ENCODE results near the gene MEGF10. TPM values are rescaled to one million over a fixed set of nuclear protein-coding genes. Genes with fewer than 3 reads are reported as not detected.
A peak's percentile ranks its signal among the peaks of the same experiment; 100 is the strongest.
"Not testable (repeated sequence)": the region's sequence is repeated elsewhere in the genome, so short reads cannot be mapped to it uniquely, and the experiment has no call there.

MEGF10 gene
- total RNA-seq, 1 donor from 2014 or later, result not detected

GRCh38 chr5:127292030-127292735 lies 1.6 kb downstream of the MEGF10 start:
- Histone ChIP-seq H3K36me3 (ENCODE audit: control insufficient read depth, insufficient read depth, low read length) (no peaks in the 10 kb centered on the region), H3K27me3 (ENCODE audit: control insufficient read depth, insufficient read depth, low read length) (peaks cover 17% of the 10 kb centered on the region), H3K4me3 (ENCODE audit: low read depth, low read length) (no peak overlapping the region)
- no peak for FAIRE-seq
- TF ChIP-seq CTCF (IDR thresholded peaks at IDR 0.05; ENCODE audit: insufficient read depth, low read length, severe bottlenecking), result no peak
- DNase-seq (ENCODE audit: low read depth), result no peak

GRCh38 chr5:127293373-127293772 lies 2.8 kb downstream of the MEGF10 start:
- H3K36me3 ChIP-seq (ENCODE audit: control insufficient read depth, insufficient read depth, low read length), result no peaks in the 10 kb centered on the region
- TF ChIP-seq CTCF (IDR thresholded peaks at IDR 0.05; ENCODE audit: insufficient read depth, low read length, severe bottlenecking), result no peak
- FAIRE-seq, result no peak
- DNase-seq (ENCODE audit: low read depth), result no peak
- H3K27me3 ChIP-seq (ENCODE audit: control insufficient read depth, insufficient read depth, low read length), result peaks cover 17% of the 10 kb centered on the region
- no peak overlapping the region for H3K4me3 ChIP-seq (ENCODE audit: low read depth, low read length)

GRCh38 chr5:127294829-127295228 lies 4.2 kb downstream of the MEGF10 start:
- Histone ChIP-seq H3K4me3 (ENCODE audit: low read depth, low read length) (no peak overlapping the region), H3K36me3 (ENCODE audit: control insufficient read depth, insufficient read depth, low read length) (no peaks in the 10 kb centered on the region), H3K27me3 (ENCODE audit: control insufficient read depth, insufficient read depth, low read length) (peaks cover 19% of the 10 kb centered on the region)
- DNase-seq (ENCODE audit: low read depth), result no peak
- FAIRE-seq, result no peak
- TF ChIP-seq CTCF (IDR thresholded peaks at IDR 0.05; ENCODE audit: insufficient read depth, low read length, severe bottlenecking), result no peak

GRCh38 chr5:127295454-127295853 lies 4.9 kb downstream of the MEGF10 start:
- no peak overlapping the region for H3K4me3 ChIP-seq (ENCODE audit: low read depth, low read length)
- FAIRE-seq (no peak), DNase-seq (ENCODE audit: low read depth) (no peak)
- H3K27me3 ChIP-seq (ENCODE audit: control insufficient read depth, insufficient read depth, low read length), result peaks cover 16% of the 10 kb centered on the region
- H3K36me3 ChIP-seq (ENCODE audit: control insufficient read depth, insufficient read depth, low read length), result no peaks in the 10 kb centered on the region
- no peak for TF ChIP-seq CTCF (IDR thresholded peaks at IDR 0.05; ENCODE audit: insufficient read depth, low read length, severe bottlenecking)

- DNase-seq (ENCODE audit: low read depth) (peak; percentile 86), FAIRE-seq (no peak)
These were observed 5.7 kb downstream of the MEGF10 start for GRCh38 chr5:127296321-127296720.

GRCh38 chr5:127296894-127297293 lies 6.3 kb downstream of the MEGF10 start:
- DNase-seq (ENCODE audit: low read depth); H3K4me3 ChIP-seq (ENCODE audit: low read depth, low read length); H3K36me3 ChIP-seq (ENCODE audit: control insufficient read depth, insufficient read depth, low read length); FAIRE-seq: not testable (repeated sequence)
- H3K27me3 ChIP-seq (ENCODE audit: control insufficient read depth, insufficient read depth, low read length), result peaks cover 10% of the 10 kb centered on the region

More at GRCh38 chr5:127296321-127296720, 5.7 kb downstream of the MEGF10 start:
- Histone ChIP-seq H3K27me3 (ENCODE audit: control insufficient read depth, insufficient read depth, low read length) (peaks cover 11% of the 10 kb centered on the region), H3K36me3 (ENCODE audit: control insufficient read depth, insufficient read depth, low read length) (no peaks in the 10 kb centered on the region), H3K4me3 (ENCODE audit: low read depth, low read length) (no peak overlapping the region)
- TF ChIP-seq CTCF (IDR thresholded peaks at IDR 0.05; ENCODE audit: insufficient read depth, low read length, severe bottlenecking), result no peak

All from bronchial epithelial cell (primary cell).